Astrocyte (in vitro differentiated cells and primary cell): Measurements from ENCODE around the gene ST14. TPM values are rescaled to one million over a fixed set of nuclear protein-coding genes. Genes with fewer than 3 reads are reported as not detected.

Source experiments
- DNase-seq: peaks from one replicate; pipeline ENCODE4 v3.0.0-alpha.2; 2010; ENCODE audit warnings: low read depth
- FAIRE-seq: peaks from 2 replicates; lab custom pipeline; 2011; peaks lifted over from hg19 to GRCh38; lab: Jason Lieb, UNC
- H2AFZ ChIP-seq: 2 replicates; pipeline ENCODE4 v1.6.0; 2012; ENCODE audit warnings: low read depth, low read length, inconsistent platforms
- H3K27ac ChIP-seq: 2 replicates; pipeline ENCODE4 v1.5.1; 2011; ENCODE audit warnings: low read depth, low read length, inconsistent platforms
- H3K27me3 ChIP-seq: 2 replicates; pipeline ENCODE4 v1.6.0; 2011; ENCODE audit warnings: low read length, inconsistent platforms; ENCODE audit not compliant: insufficient read depth
- H3K36me3 ChIP-seq: 2 replicates; pipeline ENCODE4 v1.5.1; 2011; ENCODE audit warnings: low read length, inconsistent platforms; ENCODE audit not compliant: insufficient read depth
- H3K4me1 ChIP-seq: 2 replicates; pipeline ENCODE4 v1.5.1; 2011; ENCODE audit warnings: low read length, inconsistent platforms; ENCODE audit not compliant: insufficient read depth
- H3K4me2 ChIP-seq: 2 replicates; pipeline ENCODE4 v1.6.0; 2012; ENCODE audit warnings: low read length, inconsistent platforms
- H3K4me3 ChIP-seq: 2 replicates; pipeline ENCODE4 v1.5.1; 2011; ENCODE audit warnings: low read depth, mild to moderate bottlenecking, low read length, inconsistent platforms; ENCODE audit not compliant: insufficient read depth
- H3K79me2 ChIP-seq: 2 replicates; pipeline ENCODE4 v1.6.0; 2012; ENCODE audit warnings: mild to moderate bottlenecking, low read length, inconsistent platforms; ENCODE audit not compliant: insufficient read depth
- H3K9ac ChIP-seq: 2 replicates; pipeline ENCODE4 v1.6.0; 2012; ENCODE audit warnings: mild to moderate bottlenecking, low read length, inconsistent platforms
- H3K9me3 ChIP-seq: 2 replicates; pipeline ENCODE4 v1.5.1; 2012; ENCODE audit warnings: low read depth, mild to moderate bottlenecking, low read length, inconsistent platforms; ENCODE audit not compliant: insufficient read depth
- H4K20me1 ChIP-seq: 2 replicates; pipeline ENCODE4 v1.6.0; 2012; ENCODE audit warnings: low read length, inconsistent platforms; ENCODE audit not compliant: insufficient read depth
- H3K27ac Mint-ChIP-seq: one replicate; pipeline ENCODE4 v1.8.0; 2021; ENCODE audit warnings: mild to moderate bottlenecking, mixed read lengths; ENCODE audit not compliant: unreplicated experiment
- H3K27me3 Mint-ChIP-seq: one replicate; pipeline ENCODE4 v1.8.0; 2021; ENCODE audit warnings: low read depth, mixed read lengths; ENCODE audit not compliant: unreplicated experiment
- H3K36me3 Mint-ChIP-seq: one replicate; pipeline ENCODE4 v1.8.0; 2021; ENCODE audit warnings: low read depth, mixed read lengths; ENCODE audit not compliant: unreplicated experiment
- H3K4me1 Mint-ChIP-seq: one replicate; pipeline ENCODE4 v1.8.0; 2021; ENCODE audit warnings: low read depth, mixed read lengths; ENCODE audit not compliant: unreplicated experiment
- H3K4me3 Mint-ChIP-seq: one replicate; pipeline ENCODE4 v1.8.0; 2021; ENCODE audit warnings: mild to moderate bottlenecking, moderate library complexity, mixed read lengths; ENCODE audit not compliant: unreplicated experiment
- H3K9me3 Mint-ChIP-seq: one replicate; pipeline ENCODE4 v1.8.0; 2021; ENCODE audit warnings: mild to moderate bottlenecking, mixed read lengths; ENCODE audit not compliant: unreplicated experiment
- CTCF ChIP-seq: IDR thresholded peaks from 2 replicates; pipeline ENCODE4 v1.5.1; 2011; ENCODE audit warnings: low read depth, mild to moderate bottlenecking, inconsistent platforms, low read length, moderate library complexity; ENCODE audit not compliant: insufficient read depth
- EZH2 ChIP-seq: IDR thresholded peaks from 2 replicates; pipeline ENCODE4 v1.6.1; 2012; ENCODE audit warnings: mild to moderate bottlenecking, low read length, inconsistent platforms; ENCODE audit not compliant: insufficient read depth
- total RNA-seq: library from RNA; stranded (reverse); gene quantifications from 2 replicates; pipeline ENCODE4 v1.2.1, GENCODE V29; 2021

Gene ST14
- total RNA-seq, 1 donor from 2014 or later, result 4.2 TPM

- H3K9ac ChIP-seq, result no peak overlapping the region
- H3K36me3 ChIP-seq, result no peaks in the 10 kb centered on the region
- no peaks in the 10 kb centered on the region for H3K9me3 ChIP-seq
- H3K27ac Mint-ChIP-seq, result no peak overlapping the region
- no peak for TF ChIP-seq CTCF
- TF ChIP-seq EZH2, result no peak
- H3K4me3 ChIP-seq, result no peak overlapping the region
- no peak overlapping the region for H3K27ac ChIP-seq
- H4K20me1 ChIP-seq, result no peaks in the 10 kb centered on the region
- no peaks in the 10 kb centered on the region for H3K79me2 ChIP-seq
- no peak overlapping the region for H3K4me3 Mint-ChIP-seq
- DNase-seq (no peak), FAIRE-seq (no peak)
- H2AFZ ChIP-seq, result no peak overlapping the region
- peaks cover 2% of the 10 kb centered on the region for H3K36me3 Mint-ChIP-seq
- H3K4me1 ChIP-seq, result no peaks in the 10 kb centered on the region
- H3K27me3 Mint-ChIP-seq, result peaks cover 54% of the 10 kb centered on the region
- no peak overlapping the region for H3K4me2 ChIP-seq
- H3K27me3 ChIP-seq, result peaks cover 41% of the 10 kb centered on the region
- no peaks in the 10 kb centered on the region for H3K4me1 Mint-ChIP-seq
- H3K9me3 Mint-ChIP-seq, result no peaks in the 10 kb centered on the region
These were observed 56.1 kb downstream of the ST14 start for GRCh38 chr11:130215531-130216220.

DNA sequence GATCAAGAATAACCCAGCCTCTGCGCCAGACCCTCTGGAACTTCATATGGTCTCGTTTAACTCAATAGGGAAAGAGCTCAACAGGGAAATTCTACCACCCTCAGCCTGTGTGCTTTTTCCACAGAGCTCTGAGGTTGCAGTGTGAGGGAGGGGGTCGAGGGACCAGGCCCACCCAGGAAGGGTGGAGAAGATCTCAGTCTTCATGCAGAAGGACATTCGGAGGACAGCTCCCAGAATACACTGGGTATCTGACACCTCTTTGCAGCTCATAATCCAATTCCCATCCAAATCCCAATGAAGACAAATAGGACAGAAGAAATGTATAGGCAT, 56.6 kb downstream of the ST14 start:
- Mint-ChIP-seq H3K4me1 (no peaks in the 10 kb centered on the region), H3K27ac (no peak overlapping the region), H3K27me3 (peaks cover 56% of the 10 kb centered on the region), H3K4me3 (no peak overlapping the region), H3K9me3 (peaks cover 4% of the 10 kb centered on the region), H3K36me3 (peaks cover 2% of the 10 kb centered on the region)
- H4K20me1 ChIP-seq, result no peaks in the 10 kb centered on the region
- no peaks in the 10 kb centered on the region for H3K36me3 ChIP-seq
- peaks cover 40% of the 10 kb centered on the region for H3K27me3 ChIP-seq
- H3K27ac ChIP-seq, result no peak overlapping the region
- H3K4me2 ChIP-seq, result no peak overlapping the region
- no peak overlapping the region for H2AFZ ChIP-seq
- no peaks in the 10 kb centered on the region for H3K79me2 ChIP-seq
- TF ChIP-seq EZH2 (no peak), CTCF (no peak)
- no peaks in the 10 kb centered on the region for H3K4me1 ChIP-seq
- no peak for DNase-seq
- H3K9ac ChIP-seq, result no peak overlapping the region
- H3K9me3 ChIP-seq, result no peaks in the 10 kb centered on the region
- FAIRE-seq, result no peak
- H3K4me3 ChIP-seq, result no peak overlapping the region

GRCh38 chr11:130216591-130217132, 57.1 kb downstream of the ST14 start:
- Mint-ChIP-seq H3K36me3 (peaks cover 2% of the 10 kb centered on the region), H3K9me3 (peaks cover 4% of the 10 kb centered on the region), H3K4me1 (no peaks in the 10 kb centered on the region), H3K27me3 (peaks cover 51% of the 10 kb centered on the region), H3K4me3 (no peak overlapping the region), H3K27ac (no peak overlapping the region)
- Histone ChIP-seq H3K4me1 (no peaks in the 10 kb centered on the region), H3K27ac (no peak overlapping the region), H4K20me1 (no peaks in the 10 kb centered on the region), H3K79me2 (no peaks in the 10 kb centered on the region), H3K9ac (no peak overlapping the region), H3K9me3 (no peaks in the 10 kb centered on the region), H3K27me3 (peaks cover 36% of the 10 kb centered on the region), H3K36me3 (no peaks in the 10 kb centered on the region), H2AFZ (no peak overlapping the region), H3K4me2 (no peak overlapping the region), H3K4me3 (no peak overlapping the region)
- TF ChIP-seq EZH2 (no peak), CTCF (no peak)
- no peak for FAIRE-seq
- DNase-seq, result no peak
